ENCODE data around the gene XIAP. TPM values are rescaled to one million over a fixed set of nuclear protein-coding genes. Genes with fewer than 3 reads are reported as not detected.

The XIAP gene
- 18.9 to 35.9 TPM (median 31.8 TPM) in 5 replicates for total RNA-seq (2022; extraction: Qiagen RNA extraction; ENCODE audit: low read depth)

GRCh38 chrX:123859846-123860838 is at the start of gene XIAP:
Gene XIAP (plus strand): TSS chrX:123860053. CDS start chrX:123885663, 25,610 bp downstream.

DNA sequence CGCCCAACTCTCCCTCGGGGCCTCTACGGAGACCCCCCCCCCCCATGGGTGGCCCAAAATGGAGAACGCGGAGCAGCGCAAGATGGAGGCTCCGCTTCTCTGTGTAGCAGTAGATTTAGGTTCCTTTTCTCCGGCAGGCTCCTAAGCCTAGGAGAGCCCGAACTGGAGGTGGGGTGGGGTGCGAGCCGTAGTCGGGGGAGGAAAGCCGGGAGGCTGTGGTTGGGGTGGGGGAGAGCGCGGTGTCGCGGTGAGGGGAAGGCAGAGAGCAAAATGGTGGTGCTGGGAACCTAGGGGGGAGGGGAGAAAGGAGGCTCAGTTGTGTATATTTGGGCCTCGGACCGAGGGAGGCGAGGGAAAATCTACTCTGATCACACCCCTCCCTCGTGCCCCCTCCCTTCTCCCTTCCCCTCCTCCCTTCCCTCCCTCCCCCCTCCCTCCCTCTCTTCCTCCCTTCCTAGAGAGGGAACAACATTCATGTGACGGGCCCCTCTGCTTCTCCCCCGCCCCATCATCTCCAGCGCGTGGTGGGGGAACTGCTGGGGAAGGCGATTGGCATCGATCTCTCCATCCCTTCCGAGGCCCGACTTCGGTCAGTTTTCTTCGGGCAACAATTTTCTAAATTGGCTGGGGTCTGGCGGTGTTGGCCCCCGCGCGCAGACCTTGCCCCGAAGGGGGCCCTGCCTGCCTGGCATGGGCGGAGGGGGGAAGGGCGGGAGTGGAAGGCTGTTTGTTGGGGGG is 101.6 kb downstream of the XIAP start, which contains the start of gene STAG2:
TSS of gene STAG2 (plus strand) at position 439 of the 738 bp plus-strand sequence. CDS start 60,922 bp downstream, outside the sequence.

Other genes starting within 250 kb of the XIAP start
- gene THOC2, start 127.0 kb upstream of the XIAP start, total RNA-seq (2022; extraction: Qiagen RNA extraction; ENCODE audit: low read depth) = 34.6 to 62.0 TPM (median 39.3 TPM) in 5 replicates
- gene STAG2, start 101.7 kb downstream of the XIAP start, total RNA-seq (2022; extraction: Qiagen RNA extraction; ENCODE audit: low read depth) = 24.2 to 41.4 TPM (median 34.7 TPM) in 5 replicates

Measured in A549 treated with ZK216348 at 1 μM for 4 hours (cell line).